Trophoblast cell (in vitro differentiated cells and primary cell): ENCODE measurements around the gene MTUS2.

Experiments
- DNase-seq, 2 donors: peaks; one replicate each; pipeline ENCODE4 v3.0.0-alpha.2; 2016
- H2AFZ ChIP-seq: 2 replicates; pipeline ENCODE4 v1.6.1; 2013; ENCODE audit warnings: low read length, moderate library complexity, mild to moderate bottlenecking; ENCODE audit not compliant: insufficient read depth, poor library complexity
- H2AK5ac ChIP-seq: 2 replicates; pipeline ENCODE4 v1.6.1; 2013; ENCODE audit warnings: mild to moderate bottlenecking, low read length
- H2BK120ac ChIP-seq: 2 replicates; pipeline ENCODE4 v1.6.1; 2013; ENCODE audit warnings: low read length, mild to moderate bottlenecking, moderate library complexity; ENCODE audit not compliant: insufficient read depth, poor library complexity
- H2BK12ac ChIP-seq: 2 replicates; pipeline ENCODE4 v1.6.1; 2013; ENCODE audit warnings: mild to moderate bottlenecking, low read length, moderate library complexity
- H2BK5ac ChIP-seq: 2 replicates; pipeline ENCODE4 v1.6.1; 2013; ENCODE audit warnings: low read length, low read depth, moderate library complexity, mild to moderate bottlenecking; ENCODE audit not compliant: poor library complexity
- H3K14ac ChIP-seq: 2 replicates; pipeline ENCODE4 v1.6.1; 2013; ENCODE audit warnings: mild to moderate bottlenecking, low read length
- H3K18ac ChIP-seq: 2 replicates; pipeline ENCODE4 v1.6.1; 2013; ENCODE audit warnings: mild to moderate bottlenecking, low read length
- H3K23ac ChIP-seq: 2 replicates; pipeline ENCODE4 v1.6.1; 2013; ENCODE audit warnings: low read length
- H3K27ac ChIP-seq: 2 replicates; pipeline ENCODE4 v1.5.1; 2013; ENCODE audit warnings: low read depth, mild to moderate bottlenecking, inconsistent platforms, low read length, moderate library complexity
- H3K27me3 ChIP-seq: 2 replicates; pipeline ENCODE4 v1.6.1; 2013; ENCODE audit warnings: inconsistent platforms, mild to moderate bottlenecking, low read length, moderate library complexity; ENCODE audit not compliant: insufficient read depth
- H3K36me3 ChIP-seq, 2 experiments: 1 replicate in 1 of 2; 2 replicates in 1 of 2; pipeline ENCODE4 v1.6.1; 2013; ENCODE audit warnings: low read length in 2 of 2, mild to moderate bottlenecking in 2 of 2, moderate library complexity in 1 of 2; ENCODE audit not compliant: insufficient read depth in 2 of 2, control insufficient read depth in 1 of 2
- H3K4ac ChIP-seq: 2 replicates; pipeline ENCODE4 v1.6.1; 2013; ENCODE audit warnings: low read depth, mild to moderate bottlenecking, low read length, moderate library complexity
- H3K4me1 ChIP-seq, 2 experiments: 1 replicate in 1 of 2; 2 replicates in 1 of 2; pipeline ENCODE4 v1.6.1; 2013; ENCODE audit warnings: low read length in 2 of 2, mild to moderate bottlenecking in 2 of 2, moderate library complexity in 1 of 2; ENCODE audit not compliant: insufficient read depth in 2 of 2, control insufficient read depth in 1 of 2
- H3K4me2 ChIP-seq: 2 replicates; pipeline ENCODE4 v1.6.1; 2013; ENCODE audit warnings: inconsistent platforms, mild to moderate bottlenecking, low read length, moderate library complexity
- H3K4me3 ChIP-seq: 2 replicates; pipeline ENCODE4 v1.5.1; 2013; ENCODE audit warnings: mild to moderate bottlenecking, low read depth, low read length, inconsistent platforms
- H3K79me1 ChIP-seq: one replicate; pipeline ENCODE4 v1.6.1; 2013; ENCODE audit warnings: low read length
- H3K79me2 ChIP-seq: 2 replicates; pipeline ENCODE4 v1.6.1; 2013; ENCODE audit warnings: low read length, mild to moderate bottlenecking; ENCODE audit not compliant: control insufficient read depth, insufficient read depth, poor library complexity
- H3K9ac ChIP-seq: 2 replicates; pipeline ENCODE4 v1.6.1; 2013; ENCODE audit warnings: mild to moderate bottlenecking, low read length
- H3K9me3 ChIP-seq: 2 replicates; pipeline ENCODE4 v1.6.1; 2013; ENCODE audit warnings: low read depth, mild to moderate bottlenecking, control low read depth, inconsistent platforms, low read length; ENCODE audit not compliant: insufficient read depth
- H4K12ac ChIP-seq: 2 replicates; pipeline ENCODE4 v1.6.1; 2013; ENCODE audit warnings: low read depth, mild to moderate bottlenecking, low read length, moderate library complexity
- H4K8ac ChIP-seq: 2 replicates; pipeline ENCODE4 v1.6.1; 2013; ENCODE audit warnings: low read depth, mild to moderate bottlenecking, low read length, moderate library complexity
- H4K91ac ChIP-seq: one replicate; pipeline ENCODE4 v1.6.1; 2013; ENCODE audit warnings: low read depth, mild to moderate bottlenecking, low read length, moderate library complexity
- WGBS: extraction: QIAGEN DNeasy Blood & Tissue Kit; methylation state at CpG from one replicate; pipeline ENCODE4 v1.1.7; 2013; ENCODE audit warnings: missing lambda C conversion rate; ENCODE audit not compliant: insufficient read length, insufficient coverage; ENCODE audit errors: extremely low coverage; 5-methylcytosine and 5-hydroxymethylcytosine counted together

The MTUS2 gene

GRCh38 chr13:29396446-29396845 is 576.3 kb downstream of the MTUS2 start:
- no peak overlapping the region for H3K23ac ChIP-seq
- H3K4me1 ChIP-seq: peaks cover 3 to 4% of the 10 kb centered on the region in 2 experiments
- H2BK12ac ChIP-seq: no peak overlapping the region
- H3K27ac ChIP-seq: no peak overlapping the region
- no peak overlapping the region for H3K4me2 ChIP-seq
- no peak overlapping the region for H2BK120ac ChIP-seq
- H2AFZ ChIP-seq: no peak overlapping the region
- DNase-seq: peak; percentile 6 to 72
- H4K91ac ChIP-seq: no peak overlapping the region
- H4K12ac ChIP-seq: no peak overlapping the region
- peaks cover 1% of the 10 kb centered on the region for H3K79me1 ChIP-seq
- no peak overlapping the region for H3K4me3 ChIP-seq
- H3K9ac ChIP-seq: no peak overlapping the region
- H3K79me2 ChIP-seq: no peaks in the 10 kb centered on the region
- no peak overlapping the region for H3K18ac ChIP-seq
- peaks cover 2% of the 10 kb centered on the region for H3K9me3 ChIP-seq
- no peak overlapping the region for H2AK5ac ChIP-seq
- no peaks in the 10 kb centered on the region for H3K27me3 ChIP-seq
- H3K36me3 ChIP-seq: no peaks in the 10 kb centered on the region
- H4K8ac ChIP-seq: no peak overlapping the region
- no peak overlapping the region for H2BK5ac ChIP-seq
- H3K14ac ChIP-seq: no peak overlapping the region
- H3K4ac ChIP-seq: no peak overlapping the region
- WGBS: no CpG with 5 or more reads among the region's 2 CpGs

GRCh38 chr13:29397265-29397664 is 577.1 kb downstream of the MTUS2 start:
- DNase-seq: no peak
- Histone ChIP-seq H3K4me2 (no peak overlapping the region), H3K18ac (no peak overlapping the region), H4K12ac (no peak overlapping the region), H2BK5ac (no peak overlapping the region), H3K9me3 (peaks cover 2% of the 10 kb centered on the region), H3K79me1 (peaks cover 1% of the 10 kb centered on the region), H3K27ac (no peak overlapping the region), H3K4ac (no peak overlapping the region), H3K79me2 (no peaks in the 10 kb centered on the region), H3K4me3 (no peak overlapping the region), H2AFZ (no peak overlapping the region), H3K14ac (no peak overlapping the region), H3K23ac (no peak overlapping the region), H2BK120ac (no peak overlapping the region), H3K27me3 (no peaks in the 10 kb centered on the region), H4K8ac (no peak overlapping the region), H3K4me1 (peaks cover 2 to 3% of the 10 kb centered on the region in 2 experiments), H2BK12ac (no peak overlapping the region), H3K36me3 (no peaks in the 10 kb centered on the region), H2AK5ac (no peak overlapping the region), H4K91ac (no peak overlapping the region), H3K9ac (no peak overlapping the region)
- no CpG with 5 or more reads among the region's 3 CpGs for WGBS

- Histone ChIP-seq H3K27ac (no peak overlapping the region), H4K12ac (no peak overlapping the region), H3K4me3 (no peak overlapping the region), H4K8ac (no peak overlapping the region), H2BK120ac (no peak overlapping the region), H2AFZ (no peak overlapping the region), H3K9ac (no peak overlapping the region), H3K27me3 (no peaks in the 10 kb centered on the region), H3K79me1 (no peaks in the 10 kb centered on the region), H3K4me2 (no peak overlapping the region), H2AK5ac (no peak overlapping the region), H3K14ac (no peak overlapping the region), H2BK12ac (no peak overlapping the region), H3K4me1 (no peaks in the 10 kb centered on the region), H3K36me3 (no peaks in the 10 kb centered on the region), H2BK5ac (no peak overlapping the region), H3K18ac (no peak overlapping the region), H4K91ac (no peak overlapping the region), H3K23ac (no peak overlapping the region), H3K79me2 (no peaks in the 10 kb centered on the region), H3K4ac (no peak overlapping the region), H3K9me3 (peaks cover 2% of the 10 kb centered on the region)
- WGBS: no CpG with 5 or more reads among the region's 5 CpGs
- DNase-seq: no peak
Observed at GRCh38 chr13:29402166-29402636, 582.1 kb downstream of the MTUS2 start.

- Histone ChIP-seq H3K9me3 (peaks cover 2% of the 10 kb centered on the region), H3K79me1 (no peaks in the 10 kb centered on the region), H2AFZ (no peak overlapping the region), H3K23ac (no peak overlapping the region), H2BK5ac (no peak overlapping the region), H2BK120ac (no peak overlapping the region), H3K14ac (no peak overlapping the region), H3K27ac (no peak overlapping the region), H3K4me1 (no peaks in the 10 kb centered on the region), H2BK12ac (no peak overlapping the region), H3K4me2 (no peak overlapping the region), H4K8ac (no peak overlapping the region), H3K4ac (no peak overlapping the region), H3K4me3 (no peak overlapping the region), H3K36me3 (no peaks in the 10 kb centered on the region), H3K18ac (no peak overlapping the region), H3K79me2 (no peaks in the 10 kb centered on the region), H3K9ac (no peak overlapping the region), H2AK5ac (no peak overlapping the region), H4K12ac (no peak overlapping the region), H4K91ac (no peak overlapping the region), H3K27me3 (no peaks in the 10 kb centered on the region)
- WGBS: no CpG with 5 or more reads among the region's 8 CpGs
- DNase-seq: no peak
Observed at GRCh38 chr13:29405401-29405800, 585.3 kb downstream of the MTUS2 start.
